Endodermal cell (in vitro differentiated cells): Measurements from ENCODE around the gene COPA. TPM values are rescaled to one million over a fixed set of nuclear protein-coding genes. Genes with fewer than 3 reads are reported as not detected.

Source experiments
- DNase-seq: peaks from one replicate; pipeline ENCODE4 v3.0.0-alpha.2; 2017
- H3K27ac ChIP-seq: 2 replicates; pipeline ENCODE4 v1.5.1; 2013; ENCODE audit warnings: mild to moderate bottlenecking, low read depth, low read length, moderate library complexity
- H3K27me3 ChIP-seq: 2 replicates; pipeline ENCODE4 v1.6.1; 2013; ENCODE audit warnings: mild to moderate bottlenecking, low read length, moderate library complexity; ENCODE audit not compliant: insufficient read depth, control insufficient read depth, poor library complexity, severe bottlenecking
- H3K36me3 ChIP-seq: 2 replicates; pipeline ENCODE4 v1.7.0; 2013; ENCODE audit warnings: mild to moderate bottlenecking, low read length, moderate library complexity; ENCODE audit not compliant: control insufficient read depth, insufficient read depth
- H3K4me1 ChIP-seq: one replicate; pipeline ENCODE4 v1.7.0; 2013; ENCODE audit warnings: low read length; ENCODE audit not compliant: control insufficient read depth, insufficient read depth
- H3K4me3 ChIP-seq: 2 replicates; pipeline ENCODE4 v1.5.1; 2013; ENCODE audit warnings: mild to moderate bottlenecking, low read length, moderate library complexity
- H3K9ac ChIP-seq: 2 replicates; pipeline ENCODE4 v1.6.1; 2013; ENCODE audit warnings: mild to moderate bottlenecking, low read length, moderate library complexity; ENCODE audit not compliant: poor library complexity, severe bottlenecking; ENCODE audit errors: extremely low read depth
- H3K9me3 ChIP-seq: 2 replicates; pipeline ENCODE4 v1.6.1; 2013; ENCODE audit warnings: mild to moderate bottlenecking, low read length, moderate library complexity; ENCODE audit not compliant: control insufficient read depth
- H3K27ac Mint-ChIP-seq: 2 replicates; pipeline ENCODE4 v1.8.0; 2020; ENCODE audit warnings: mixed read lengths
- H3K27me3 Mint-ChIP-seq: 2 replicates; pipeline ENCODE4 v1.8.0; 2021; ENCODE audit warnings: mild to moderate bottlenecking, mixed read lengths; ENCODE audit not compliant: insufficient read depth
- H3K36me3 Mint-ChIP-seq: 2 replicates; pipeline ENCODE4 v1.8.0; 2020; ENCODE audit warnings: low read depth, mixed read lengths
- H3K4me1 Mint-ChIP-seq: 2 replicates; pipeline ENCODE4 v1.8.0; 2020; ENCODE audit warnings: mixed read lengths
- H3K4me3 Mint-ChIP-seq: 2 replicates; pipeline ENCODE4 v1.8.0; 2020; ENCODE audit warnings: mild to moderate bottlenecking, moderate library complexity, mixed read lengths
- H3K9me3 Mint-ChIP-seq: 2 replicates; pipeline ENCODE4 v1.8.0; 2020; ENCODE audit warnings: mild to moderate bottlenecking, mixed read lengths
- WGBS, 2 experiments: methylation state at CpG; one replicate each; pipeline versions ENCODE4 v1.1.5 to v1.1.7; 2013; ENCODE audit warnings: missing lambda C conversion rate in 2 of 2, mixed read lengths in 1 of 2; ENCODE audit not compliant: insufficient coverage in 1 of 2, insufficient read length in 1 of 2; 5-methylcytosine and 5-hydroxymethylcytosine counted together
- total RNA-seq, 2 donors: library from RNA; stranded (reverse); fragmentation: NEBNext Ultra II Directional in 1 of 2; extraction: Animal tissue kit (Norgen Biotek cat#: 25700) in 1 of 2; gene quantifications; 2 replicates in 1 of 2; 3 replicates in 1 of 2; pipeline ENCODE4 v1.2.1, GENCODE V29; 2021
- TF ChIP-seq, protein P1 (sequence below): fragments of 200-600 bp; sonication (generic); conservative IDR thresholded peaks from 2 replicates; pipeline ENCODE4 v1.5.0; 2021; ENCODE audit warnings: antibody characterized with exemption, mild to moderate bottlenecking

The COPA gene
- total RNA-seq, 2 donors from 2014 or later = 159 to 174 TPM

DNA sequence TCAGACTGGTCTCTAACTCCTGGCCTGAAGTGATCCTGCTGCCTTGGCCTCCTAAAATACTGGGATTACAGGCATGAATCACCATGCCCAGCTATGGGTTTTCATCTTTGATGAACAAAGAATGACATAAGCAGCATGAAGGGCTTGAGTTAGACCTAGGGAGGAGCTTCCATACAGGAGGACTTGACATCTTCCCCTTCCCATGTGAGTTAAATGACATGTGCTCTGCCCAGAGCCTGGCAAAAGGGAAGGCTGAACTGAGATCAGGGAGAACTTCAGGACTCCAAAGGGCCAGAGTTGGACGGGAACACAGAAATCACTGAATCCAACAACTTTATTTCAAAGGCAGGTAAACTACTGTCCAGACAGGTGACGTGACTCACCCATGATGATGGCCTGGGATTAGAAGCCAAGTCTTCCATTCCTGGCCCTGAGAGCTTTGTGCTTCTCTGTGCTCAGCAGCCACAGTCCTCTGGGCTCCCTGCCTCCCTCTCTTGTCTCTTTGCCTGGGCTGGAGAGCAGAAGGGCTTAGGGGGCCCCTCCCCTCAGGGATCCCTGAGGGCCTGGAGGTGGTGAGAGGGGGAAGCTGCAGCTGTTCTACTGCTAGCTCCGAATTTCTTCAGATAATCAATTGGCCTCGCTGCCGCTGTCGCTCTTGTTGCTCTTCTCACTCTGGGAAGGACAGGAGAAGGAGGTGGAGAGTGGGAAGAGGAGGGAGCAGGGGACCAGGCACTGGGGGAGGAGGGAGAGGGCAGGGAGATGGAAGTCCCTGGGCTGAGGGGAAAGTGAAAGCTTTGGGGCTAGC is 31.5 kb upstream of the COPA start:
- Histone ChIP-seq H3K9me3 (no peaks in the 10 kb centered on the region), H3K27ac (peak overlapping the region; percentile 85), H3K27me3 (no peaks in the 10 kb centered on the region), H3K9ac (no peak overlapping the region), H3K4me3 (no peak overlapping the region), H3K36me3 (no peaks in the 10 kb centered on the region), H3K4me1 (peaks cover 10% of the 10 kb centered on the region)
- H3K36me3 Mint-ChIP-seq = no peaks in the 10 kb centered on the region
- no peaks in the 10 kb centered on the region for H3K27me3 Mint-ChIP-seq
- peak; percentile 78 for DNase-seq
- TF ChIP-seq, protein P1, sequence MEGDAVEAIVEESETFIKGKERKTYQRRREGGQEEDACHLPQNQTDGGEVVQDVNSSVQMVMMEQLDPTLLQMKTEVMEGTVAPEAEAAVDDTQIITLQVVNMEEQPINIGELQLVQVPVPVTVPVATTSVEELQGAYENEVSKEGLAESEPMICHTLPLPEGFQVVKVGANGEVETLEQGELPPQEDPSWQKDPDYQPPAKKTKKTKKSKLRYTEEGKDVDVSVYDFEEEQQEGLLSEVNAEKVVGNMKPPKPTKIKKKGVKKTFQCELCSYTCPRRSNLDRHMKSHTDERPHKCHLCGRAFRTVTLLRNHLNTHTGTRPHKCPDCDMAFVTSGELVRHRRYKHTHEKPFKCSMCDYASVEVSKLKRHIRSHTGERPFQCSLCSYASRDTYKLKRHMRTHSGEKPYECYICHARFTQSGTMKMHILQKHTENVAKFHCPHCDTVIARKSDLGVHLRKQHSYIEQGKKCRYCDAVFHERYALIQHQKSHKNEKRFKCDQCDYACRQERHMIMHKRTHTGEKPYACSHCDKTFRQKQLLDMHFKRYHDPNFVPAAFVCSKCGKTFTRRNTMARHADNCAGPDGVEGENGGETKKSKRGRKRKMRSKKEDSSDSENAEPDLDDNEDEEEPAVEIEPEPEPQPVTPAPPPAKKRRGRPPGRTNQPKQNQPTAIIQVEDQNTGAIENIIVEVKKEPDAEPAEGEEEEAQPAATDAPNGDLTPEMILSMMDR = no peak
- WGBS, 2 experiments = 38 to 100% methylated on average over 1 to 6 of the region's 6 CpGs
- H3K9me3 Mint-ChIP-seq = no peaks in the 10 kb centered on the region
- H3K4me3 Mint-ChIP-seq = no peak overlapping the region
- no peak overlapping the region for H3K27ac Mint-ChIP-seq
- peaks cover 23% of the 10 kb centered on the region for H3K4me1 Mint-ChIP-seq

DNA sequence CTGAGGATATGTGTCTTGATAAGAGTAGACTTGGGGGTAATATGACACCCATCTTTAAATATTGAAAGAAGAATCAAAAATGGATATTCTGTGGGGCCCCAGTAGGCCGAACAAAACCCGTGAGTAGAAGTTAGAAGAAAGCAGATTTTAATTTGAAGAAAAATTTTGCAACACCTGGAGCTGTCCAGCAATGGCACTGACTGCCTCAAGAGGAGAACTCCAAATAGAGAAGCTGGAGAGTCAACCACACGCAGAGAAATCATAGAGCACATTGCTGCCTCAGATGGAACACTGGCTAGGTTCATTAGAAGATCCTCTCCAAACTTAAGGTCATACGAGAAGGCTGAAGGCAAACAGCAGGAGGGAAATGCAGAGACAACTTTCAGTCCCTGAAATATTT is 30.6 kb upstream of the COPA start:
- no peaks in the 10 kb centered on the region for H3K36me3 Mint-ChIP-seq
- peaks cover 23% of the 10 kb centered on the region for H3K4me1 Mint-ChIP-seq
- DNase-seq = no peak
- no peak overlapping the region for H3K27ac ChIP-seq
- no peak overlapping the region for H3K27ac Mint-ChIP-seq
- H3K36me3 ChIP-seq = no peaks in the 10 kb centered on the region
- no peaks in the 10 kb centered on the region for H3K9me3 Mint-ChIP-seq
- no peak overlapping the region for H3K4me3 ChIP-seq
- peaks cover 10% of the 10 kb centered on the region for H3K4me1 ChIP-seq
- H3K4me3 Mint-ChIP-seq = no peak overlapping the region
- H3K9ac ChIP-seq = no peak overlapping the region
- no peaks in the 10 kb centered on the region for H3K27me3 ChIP-seq
- WGBS, 2 experiments = 87 to 100% methylated on average over 4 of the region's 4 CpGs
- no peaks in the 10 kb centered on the region for H3K27me3 Mint-ChIP-seq
- no peaks in the 10 kb centered on the region for H3K9me3 ChIP-seq
- TF ChIP-seq, protein P1 = no peak

DNA sequence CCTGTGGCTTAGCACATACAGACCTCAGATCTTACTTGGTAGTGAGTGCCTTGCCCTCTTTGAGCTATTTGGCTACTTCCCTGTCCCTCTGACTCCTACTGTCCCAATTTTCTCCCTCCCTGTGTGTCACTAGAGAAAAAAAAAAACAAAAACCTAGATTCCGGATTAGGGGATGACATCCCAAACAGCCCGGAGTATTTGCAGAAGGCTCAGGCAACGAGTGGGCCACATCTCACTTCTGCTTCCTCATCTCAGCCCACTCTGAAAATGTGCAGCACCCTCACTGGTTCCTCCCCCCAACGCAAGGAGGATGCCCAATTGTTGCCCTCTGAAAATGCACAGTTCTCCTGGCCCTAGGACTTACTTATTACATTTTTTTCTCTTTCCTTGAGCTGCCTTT is 28.7 kb upstream of the COPA start:
- Mint-ChIP-seq H3K9me3 (no peaks in the 10 kb centered on the region), H3K27me3 (no peaks in the 10 kb centered on the region), H3K4me1 (peaks cover 21% of the 10 kb centered on the region), H3K4me3 (no peak overlapping the region), H3K36me3 (no peaks in the 10 kb centered on the region), H3K27ac (no peak overlapping the region)
- no peak for DNase-seq
- WGBS, 2 experiments = 89 to 100% methylated on average over 1 to 4 of the region's 4 CpGs
- Histone ChIP-seq H3K4me1 (peaks cover 10% of the 10 kb centered on the region), H3K4me3 (no peak overlapping the region), H3K27ac (no peak overlapping the region), H3K9me3 (no peaks in the 10 kb centered on the region), H3K9ac (no peak overlapping the region), H3K27me3 (no peaks in the 10 kb centered on the region), H3K36me3 (no peaks in the 10 kb centered on the region)
- TF ChIP-seq, protein P1 = no peak
